ENCODE results near the gene PORCN. TPM values are rescaled to one million over a fixed set of nuclear protein-coding genes. Genes with fewer than 3 reads are reported as not detected.
"Not testable (repeated sequence)": the region's sequence is repeated elsewhere in the genome, so short reads cannot be mapped to it uniquely, and the experiment has no call there.

PORCN gene
- total RNA-seq, 1 donor from 2014 or later, result 5.5 TPM

- no peak for DNase-seq
Measured at GRCh38 chrX:48541140-48541814, 32.5 kb downstream of the PORCN start.

GRCh38 chrX:48548871-48549270 is 40.1 kb downstream of the PORCN start:
- DNase-seq, result no peak

- not testable (repeated sequence) for DNase-seq
Measured at GRCh38 chrX:48555731-48556325, 47.0 kb downstream of the PORCN start.

- DNase-seq, result no peak
Measured at GRCh38 chrX:48558271-48558670, 49.5 kb downstream of the PORCN start.

- no peak for DNase-seq
Measured at GRCh38 chrX:48559636-48560035, 50.8 kb downstream of the PORCN start.

GRCh38 chrX:48560056-48560455 is 51.3 kb downstream of the PORCN start:
- no peak for DNase-seq

- DNase-seq, result no peak
Measured at GRCh38 chrX:48560681-48561080, 51.9 kb downstream of the PORCN start.

GRCh38 chrX:48569958-48570357 is 61.2 kb downstream of the PORCN start:
- no peak for DNase-seq

Other genes starting within 250 kb of the PORCN start
- gene SSX3, start 152.3 kb upstream of the PORCN start, total RNA-seq, result not detected
- gene SSX4, start 125.5 kb upstream of the PORCN start, total RNA-seq, result not detected
- not detected for gene SSX4B, start 97.0 kb upstream of the PORCN start, total RNA-seq
- gene SLC38A5, start 38.7 kb upstream of the PORCN start, total RNA-seq, result 26.5 TPM
- 36.3 TPM for gene FTSJ1, start 32.8 kb upstream of the PORCN start, total RNA-seq
- 43.5 TPM for gene EBP, start 12.8 kb downstream of the PORCN start, total RNA-seq
- gene TBC1D25, start 30.7 kb downstream of the PORCN start, total RNA-seq, result 6.2 TPM
- 172 TPM for gene RBM3, start 65.5 kb downstream of the PORCN start, total RNA-seq
- 80.0 TPM for gene WDR13, start 88.5 kb downstream of the PORCN start, total RNA-seq
- 0.16 TPM for gene WAS, start 174.8 kb downstream of the PORCN start, total RNA-seq
- gene SUV39H1, start 187.7 kb downstream of the PORCN start, total RNA-seq, result 2.8 TPM

All from occipital lobe (tissue), 2 donors.